OCI-LY3 (cell line): Measurements from ENCODE around the gene CALY.

Experiments used
- H2AFZ ChIP-seq: fragments of 200-600, 300-600 bp; shearing (Covaris generic); 2 replicates; pipeline ENCODE4 v1.6.0; 2014; ENCODE audit warnings: antibody characterized with exemption, low read depth, low read length
- H3K27ac ChIP-seq: fragments of 200-600, 300-600 bp; sonication (generic); 2 replicates; pipeline ENCODE4 v1.5.1; 2014; ENCODE audit warnings: mild to moderate bottlenecking, low read length, moderate library complexity, mixed read lengths
- H3K27me3 ChIP-seq: fragments of 200-600, 300-600 bp; sonication (generic); 2 replicates; pipeline ENCODE4 v1.6.1; 2014; ENCODE audit warnings: low read depth, low read length, mixed read lengths
- H3K36me3 ChIP-seq: fragments of 200-600, 300-600 bp; sonication (generic); replicated peaks from 2 replicates; pipeline ENCODE3; 2014; ENCODE audit warnings: low read depth, low read length, mixed read lengths
- H3K4me1 ChIP-seq: fragments of 300-600, 200-600 bp; sonication (generic); 2 replicates; pipeline ENCODE4 v1.6.1; 2014; ENCODE audit warnings: low read length, mixed read lengths
- H3K4me2 ChIP-seq: fragments of 200-600, 300-600 bp; sonication (generic); 2 replicates; pipeline ENCODE4 v1.6.1; 2014; ENCODE audit warnings: low read length, mixed read lengths
- H3K4me3 ChIP-seq: fragments of 300-600, 200-600 bp; sonication (generic); 2 replicates; pipeline ENCODE4 v1.5.1; 2014; ENCODE audit warnings: antibody characterized with exemption, mild to moderate bottlenecking, low read length, moderate library complexity
- H3K79me2 ChIP-seq: fragments of 300-600, 200-600 bp; shearing (Covaris generic); 2 replicates; pipeline ENCODE4 v1.6.1; 2014; ENCODE audit warnings: mild to moderate bottlenecking, low read length, mixed read lengths
- H3K9ac ChIP-seq: fragments of 300-600, 200-600 bp; shearing (Covaris generic); 2 replicates; pipeline ENCODE4 v1.6.0; 2014; ENCODE audit warnings: mild to moderate bottlenecking, low read length, moderate library complexity
- H3K9me3 ChIP-seq: fragments of 200-600, 300-600 bp; shearing (Covaris generic); 2 replicates; pipeline ENCODE4 v1.6.1; 2014; ENCODE audit warnings: low read length, mixed read lengths; ENCODE audit not compliant: insufficient read depth
- H4K20me1 ChIP-seq: fragments of 200-600, 300-600 bp; sonication (generic); 2 replicates; pipeline ENCODE4 v1.6.1; 2016; ENCODE audit warnings: low read length, mixed read lengths; ENCODE audit not compliant: insufficient read depth
- EZH2phosphoT487 ChIP-seq: fragments of 200-600 bp; shearing (Covaris generic); IDR thresholded peaks from 2 replicates; pipeline ENCODE4 v1.6.1; 2018; ENCODE audit warnings: antibody characterized with exemption, mixed run types, low read depth
- TF ChIP-seq, protein P1 (sequence below): fragments of 200-600, 300-600 bp; sonication (generic); IDR thresholded peaks from 2 replicates; pipeline ENCODE4 v1.5.1; 2014; ENCODE audit warnings: antibody characterized with exemption, low read length, low read depth

The CALY gene

DNA sequence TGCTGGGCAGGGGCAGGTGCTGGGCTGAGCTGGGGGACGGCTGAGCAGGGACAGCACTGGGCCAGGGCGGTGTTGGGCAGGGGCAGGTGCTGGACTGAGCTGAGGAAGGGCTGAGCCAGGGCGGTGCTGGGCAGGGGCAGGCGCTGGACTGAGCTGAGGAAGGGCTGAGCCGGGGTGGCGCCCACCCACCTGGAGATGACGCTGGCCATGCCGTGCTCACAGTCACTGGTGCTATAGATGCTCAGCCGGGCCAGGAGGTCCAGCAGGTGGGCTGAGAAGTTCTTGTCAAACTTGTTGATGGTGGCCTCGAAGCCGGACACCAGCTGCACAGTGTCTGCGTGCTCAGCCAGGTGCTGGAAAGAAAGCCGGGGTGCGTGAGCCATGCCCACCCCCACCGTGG lies 55.6 kb downstream of the CALY start:
- H4K20me1 ChIP-seq: no peaks in the 10 kb centered on the region
- no peaks in the 10 kb centered on the region for H3K36me3 ChIP-seq
- no peak overlapping the region for H3K4me2 ChIP-seq
- H3K27ac ChIP-seq: no peak overlapping the region
- H3K79me2 ChIP-seq: peaks cover 5% of the 10 kb centered on the region
- H3K9ac ChIP-seq: no peak overlapping the region
- peaks cover 4% of the 10 kb centered on the region for H3K4me1 ChIP-seq
- H2AFZ ChIP-seq: no peak overlapping the region
- H3K4me3 ChIP-seq: no peak overlapping the region
- H3K27me3 ChIP-seq: no peaks in the 10 kb centered on the region
- no peaks in the 10 kb centered on the region for H3K9me3 ChIP-seq
- no peak for TF ChIP-seq EZH2phosphoT487
- TF ChIP-seq, protein P1, sequence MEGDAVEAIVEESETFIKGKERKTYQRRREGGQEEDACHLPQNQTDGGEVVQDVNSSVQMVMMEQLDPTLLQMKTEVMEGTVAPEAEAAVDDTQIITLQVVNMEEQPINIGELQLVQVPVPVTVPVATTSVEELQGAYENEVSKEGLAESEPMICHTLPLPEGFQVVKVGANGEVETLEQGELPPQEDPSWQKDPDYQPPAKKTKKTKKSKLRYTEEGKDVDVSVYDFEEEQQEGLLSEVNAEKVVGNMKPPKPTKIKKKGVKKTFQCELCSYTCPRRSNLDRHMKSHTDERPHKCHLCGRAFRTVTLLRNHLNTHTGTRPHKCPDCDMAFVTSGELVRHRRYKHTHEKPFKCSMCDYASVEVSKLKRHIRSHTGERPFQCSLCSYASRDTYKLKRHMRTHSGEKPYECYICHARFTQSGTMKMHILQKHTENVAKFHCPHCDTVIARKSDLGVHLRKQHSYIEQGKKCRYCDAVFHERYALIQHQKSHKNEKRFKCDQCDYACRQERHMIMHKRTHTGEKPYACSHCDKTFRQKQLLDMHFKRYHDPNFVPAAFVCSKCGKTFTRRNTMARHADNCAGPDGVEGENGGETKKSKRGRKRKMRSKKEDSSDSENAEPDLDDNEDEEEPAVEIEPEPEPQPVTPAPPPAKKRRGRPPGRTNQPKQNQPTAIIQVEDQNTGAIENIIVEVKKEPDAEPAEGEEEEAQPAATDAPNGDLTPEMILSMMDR: no peak

DNA sequence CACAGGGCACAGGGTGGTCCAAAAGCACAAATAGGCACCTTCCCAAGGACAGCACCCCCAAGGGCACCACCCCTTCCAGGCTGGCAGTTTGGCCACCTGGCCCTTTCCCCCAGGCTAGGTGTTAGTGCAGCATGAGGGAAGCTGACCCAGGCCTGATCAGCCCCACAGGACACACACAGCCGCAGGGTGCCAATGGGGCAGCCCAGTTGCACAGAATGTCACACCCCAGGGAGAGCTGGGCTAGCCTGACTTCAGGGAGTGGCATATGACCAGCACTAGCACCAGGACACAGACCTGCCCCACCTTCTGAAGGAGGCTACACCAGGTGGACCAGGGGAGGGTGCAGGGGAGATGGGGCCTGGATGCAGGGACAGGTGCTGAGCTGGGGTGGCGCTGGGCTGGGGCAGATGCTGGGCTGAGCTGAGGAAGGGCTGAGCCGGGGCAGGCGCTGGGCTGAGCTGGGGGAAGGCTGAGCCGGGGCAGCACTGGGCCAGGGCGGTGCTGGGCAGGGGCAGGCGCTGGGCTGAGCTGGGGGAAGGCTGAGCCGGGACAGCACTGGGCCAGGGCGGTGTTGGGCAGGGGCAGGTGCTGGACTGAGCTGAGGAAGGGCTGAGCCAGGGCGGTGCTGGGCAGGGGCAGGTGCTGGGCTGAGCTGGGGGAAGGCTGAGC lies 56.2 kb downstream of the CALY start:
- H3K4me1 ChIP-seq: peaks cover 4% of the 10 kb centered on the region
- H3K36me3 ChIP-seq: no peaks in the 10 kb centered on the region
- H3K27me3 ChIP-seq: no peaks in the 10 kb centered on the region
- no peaks in the 10 kb centered on the region for H3K9me3 ChIP-seq
- no peak overlapping the region for H3K4me3 ChIP-seq
- no peak overlapping the region for H2AFZ ChIP-seq
- H3K27ac ChIP-seq: no peak overlapping the region
- no peak overlapping the region for H3K9ac ChIP-seq
- TF ChIP-seq, protein P1: no peak
- TF ChIP-seq EZH2phosphoT487: no peak
- H4K20me1 ChIP-seq: no peaks in the 10 kb centered on the region
- H3K4me2 ChIP-seq: no peak overlapping the region
- H3K79me2 ChIP-seq: peaks cover 11% of the 10 kb centered on the region

DNA sequence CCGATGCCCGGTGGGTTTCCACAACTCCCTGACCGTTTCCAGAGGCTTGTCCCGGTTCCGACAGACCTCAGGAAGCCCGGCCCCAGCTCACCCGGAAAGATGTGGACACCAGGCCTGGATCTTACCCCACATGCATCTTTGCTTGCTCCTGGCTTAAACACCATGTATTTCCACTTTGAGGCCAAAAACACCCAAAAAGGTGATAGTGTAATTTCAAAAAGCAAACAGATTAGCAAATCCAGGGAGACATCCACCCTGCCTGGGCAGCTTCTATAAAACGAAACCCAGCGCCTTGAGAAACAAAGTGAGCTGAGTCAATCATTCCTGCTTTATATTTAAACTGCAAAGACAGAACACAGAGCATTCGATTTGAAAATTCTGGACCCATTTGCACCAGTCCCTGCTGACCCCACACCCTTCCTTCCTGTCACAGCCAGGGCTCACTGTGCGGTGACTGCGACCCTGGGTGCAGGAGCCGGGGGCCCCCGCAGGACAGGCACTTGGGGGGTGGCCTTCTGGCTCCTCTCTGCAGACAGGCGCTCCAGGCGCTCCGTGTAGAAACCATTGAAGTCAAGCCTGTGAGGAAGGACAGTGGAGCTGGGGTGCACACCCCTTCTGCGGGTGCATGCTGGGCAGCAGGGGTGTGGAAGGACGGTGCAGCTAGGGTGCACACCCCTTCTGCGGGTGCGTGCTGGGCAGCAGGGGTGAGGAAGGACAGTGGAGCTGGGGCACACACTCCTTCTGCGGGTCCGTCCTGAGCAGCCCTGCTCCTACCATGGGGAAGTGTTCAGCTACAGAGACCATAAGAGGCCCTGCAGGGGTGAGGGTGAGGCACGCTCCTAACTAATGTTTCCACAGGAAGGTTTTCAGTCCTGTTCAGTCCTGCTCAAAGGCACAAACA lies 57.1 kb downstream of the CALY start:
- Histone ChIP-seq H4K20me1 (peaks cover 2% of the 10 kb centered on the region; the same call in 1 of the 2 replicates), H3K79me2 (peaks cover 19% of the 10 kb centered on the region), H2AFZ (no peak overlapping the region), H3K27me3 (no peaks in the 10 kb centered on the region), H3K4me3 (no peak overlapping the region), H3K4me1 (peaks cover 6% of the 10 kb centered on the region), H3K9ac (no peak overlapping the region), H3K27ac (no peak overlapping the region), H3K4me2 (no peak overlapping the region), H3K9me3 (no peaks in the 10 kb centered on the region), H3K36me3 (peaks cover 5% of the 10 kb centered on the region)
- TF ChIP-seq, protein P1: no peak
- no peak for TF ChIP-seq EZH2phosphoT487

DNA sequence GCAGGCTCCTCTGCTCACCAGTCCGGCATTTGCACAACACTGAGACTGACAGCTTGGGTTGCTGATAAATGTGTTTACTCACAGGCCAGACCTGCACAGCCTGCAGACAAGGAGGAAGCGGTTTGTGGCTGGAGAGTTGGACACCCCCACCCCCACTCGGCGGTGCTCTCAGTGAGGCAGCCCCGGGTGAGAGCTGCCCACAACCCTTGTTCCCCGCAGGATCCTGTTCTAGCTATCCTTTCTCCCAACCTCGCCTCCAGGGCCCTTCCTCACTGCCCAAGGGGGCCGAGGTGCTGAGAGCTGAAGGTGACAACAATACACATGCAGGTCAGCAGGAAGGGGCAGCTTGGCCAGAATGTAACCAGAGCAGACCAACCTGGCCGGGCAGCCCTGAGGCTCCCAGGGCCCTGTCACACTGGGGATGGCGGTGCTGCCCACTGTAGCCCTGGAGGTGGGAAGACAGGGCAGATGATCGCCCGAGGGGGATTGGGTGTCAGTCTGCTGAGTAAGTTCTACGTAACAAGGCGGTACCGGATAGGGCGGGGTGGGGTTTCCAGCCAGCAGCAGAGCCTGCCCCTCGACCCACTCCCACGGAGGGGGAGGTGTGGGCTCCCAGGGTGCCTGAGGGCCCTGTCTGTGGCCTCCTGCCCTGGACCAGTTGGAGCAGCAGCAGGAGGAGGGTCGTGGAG lies 58.0 kb downstream of the CALY start:
- TF ChIP-seq EZH2phosphoT487: no peak
- TF ChIP-seq, protein P1: no peak
- H3K9ac ChIP-seq: no peak overlapping the region
- no peak overlapping the region for H3K4me3 ChIP-seq
- H3K9me3 ChIP-seq: no peaks in the 10 kb centered on the region
- peaks cover 13% of the 10 kb centered on the region for H3K4me1 ChIP-seq
- peaks cover 11% of the 10 kb centered on the region for H3K36me3 ChIP-seq
- peaks cover 6% of the 10 kb centered on the region for H4K20me1 ChIP-seq
- H3K27me3 ChIP-seq: no peaks in the 10 kb centered on the region
- peaks cover 25% of the 10 kb centered on the region for H3K79me2 ChIP-seq
- no peak overlapping the region for H2AFZ ChIP-seq
- no peak overlapping the region for H3K4me2 ChIP-seq
- H3K27ac ChIP-seq: no peak overlapping the region
